Keratinocyte (primary cell): Measurements from ENCODE around the gene ADAMTSL3.
"Not testable (repeated sequence)": the region's sequence is repeated elsewhere in the genome, so short reads cannot be mapped to it uniquely, and the experiment has no call there.

Experiments
- CTCF ChIP-seq, 3 experiments: IDR thresholded peaks in 1 of 3; conservative IDR thresholded peaks in 1 of 3; optimal IDR thresholded peaks in 1 of 3; 2 replicates in 2 of 3; 3 replicates in 1 of 3; pipeline versions ENCODE3 to v1.5.1; 2011; ENCODE audit warnings: low read length in 3 of 3, mild to moderate bottlenecking in 3 of 3, moderate library complexity in 2 of 3, control low read depth in 1 of 3, inconsistent platforms in 1 of 3; ENCODE audit not compliant: insufficient read depth in 2 of 3; ENCODE audit errors: extremely low read depth in 1 of 3
- EZH2 ChIP-seq: IDR thresholded peaks from one replicate; pipeline ENCODE4 v1.6.1; 2012; ENCODE audit warnings: inconsistent platforms, mild to moderate bottlenecking, low read length, moderate library complexity

- TF ChIP-seq CTCF (optimal IDR thresholded peaks at IDR 0.05 in 1 of 3, IDR thresholded peaks at IDR 0.05 in 1 of 3, conservative IDR thresholded peaks at IDR 0.05 in 1 of 3; ENCODE audit: extremely low read depth in 1 of 3, insufficient read depth in 2 of 3, low read length in 3 of 3); EZH2: not testable (repeated sequence)
Measured at GRCh38 chr15:84086071-84086470, 432.1 kb downstream of the ADAMTSL3 start.
